ENCODE results near the gene PCDH20.

PCDH20 gene

DNA sequence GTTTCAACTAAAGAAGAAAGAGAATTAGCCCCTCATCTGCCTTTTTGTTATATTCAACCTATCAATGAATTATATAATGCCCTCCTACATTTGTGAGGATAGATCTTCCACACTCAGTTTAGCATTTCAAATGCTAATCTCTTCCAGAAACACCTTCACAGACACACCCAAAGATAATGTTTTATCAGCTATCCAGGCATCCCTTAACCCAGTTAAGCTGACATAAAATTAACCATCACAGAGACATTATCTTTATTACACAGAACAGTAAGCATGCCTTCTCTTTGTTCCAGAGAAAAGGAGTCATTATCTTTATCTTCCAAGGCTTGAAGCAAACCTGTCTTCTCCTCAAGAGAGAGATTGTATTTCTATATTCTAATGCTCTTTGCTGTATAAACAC is 53.1 kb downstream of the PCDH20 start:
- TF ChIP-seq, protein P1, sequence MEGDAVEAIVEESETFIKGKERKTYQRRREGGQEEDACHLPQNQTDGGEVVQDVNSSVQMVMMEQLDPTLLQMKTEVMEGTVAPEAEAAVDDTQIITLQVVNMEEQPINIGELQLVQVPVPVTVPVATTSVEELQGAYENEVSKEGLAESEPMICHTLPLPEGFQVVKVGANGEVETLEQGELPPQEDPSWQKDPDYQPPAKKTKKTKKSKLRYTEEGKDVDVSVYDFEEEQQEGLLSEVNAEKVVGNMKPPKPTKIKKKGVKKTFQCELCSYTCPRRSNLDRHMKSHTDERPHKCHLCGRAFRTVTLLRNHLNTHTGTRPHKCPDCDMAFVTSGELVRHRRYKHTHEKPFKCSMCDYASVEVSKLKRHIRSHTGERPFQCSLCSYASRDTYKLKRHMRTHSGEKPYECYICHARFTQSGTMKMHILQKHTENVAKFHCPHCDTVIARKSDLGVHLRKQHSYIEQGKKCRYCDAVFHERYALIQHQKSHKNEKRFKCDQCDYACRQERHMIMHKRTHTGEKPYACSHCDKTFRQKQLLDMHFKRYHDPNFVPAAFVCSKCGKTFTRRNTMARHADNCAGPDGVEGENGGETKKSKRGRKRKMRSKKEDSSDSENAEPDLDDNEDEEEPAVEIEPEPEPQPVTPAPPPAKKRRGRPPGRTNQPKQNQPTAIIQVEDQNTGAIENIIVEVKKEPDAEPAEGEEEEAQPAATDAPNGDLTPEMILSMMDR (IDR thresholded peaks at IDR 0.05; ENCODE audit: borderline replicate concordance, control extremely low read depth, extremely low read depth, insufficient read depth, missing control alignments) = no peak
- in situ Hi-C loops (cut with MboI; ENCODE audit: low sequenced_read_pairs, unreplicated experiment) = no loop called here
- DNase-seq (ENCODE audit: low spot score) = no peak

All from GM13976 (cell line).